ENCODE results near the gene ADM2. TPM values are rescaled to one million over a fixed set of nuclear protein-coding genes. Genes with fewer than 3 reads are reported as not detected.

The ADM2 gene
- polyA plus RNA-seq, 1 of the 3 experiments (the other 2 are of a cell fraction): 0.61 TPM

GRCh38 chr22:50477923-50478322, 3.4 kb upstream of the ADM2 start:
- H3K27ac ChIP-seq (ENCODE audit: low read depth in 2 of 2, low read length in 1 of 2): no peak overlapping the region
- no peak for TF ChIP-seq GABPA (IDR thresholded peaks at IDR 0.05; ENCODE audit: low read depth)
- no peak for TF ChIP-seq TEAD4 (IDR thresholded peaks at IDR 0.05; ENCODE audit: borderline replicate concordance, insufficient read depth)
- TF ChIP-seq RXRA (IDR thresholded peaks at IDR 0.05; ENCODE audit: borderline replicate concordance, low read depth): no peak
- no peak for TF ChIP-seq NFIC (IDR thresholded peaks at IDR 0.05; ENCODE audit: borderline replicate concordance)
- no peak for TF ChIP-seq MAX (IDR thresholded peaks at IDR 0.05; ENCODE audit: low read depth)
- no peak for TF ChIP-seq FOXJ3 (CRISPR knock-in tag; IDR thresholded peaks at IDR 0.05)
- TF ChIP-seq EZH2phosphoT487 (IDR thresholded peaks at IDR 0.05; ENCODE audit: borderline replicate concordance, low read depth): no peak
- no peak for TF ChIP-seq RCOR1 (IDR thresholded peaks at IDR 0.05; ENCODE audit: low read length)
- H3K36me3 ChIP-seq (replicated peaks in 1 of 2; ENCODE audit: control insufficient read depth in 1 of 2, insufficient read depth in 2 of 2, low read length in 1 of 2): no peaks in the 10 kb centered on the region
- 95% methylated on average over 11 of the region's 12 CpGs for WGBS (ENCODE audit: low lambda C conversion rate)
- H3K27me3 ChIP-seq (ENCODE audit: insufficient read depth): peaks cover 10% of the 10 kb centered on the region; the same call in 1 of the 2 replicates
- no peak overlapping the region for H3K4me2 ChIP-seq
- no peaks in the 10 kb centered on the region for H3K9me2 ChIP-seq
- H2AFZ ChIP-seq (ENCODE audit: low read depth): no peak overlapping the region
- H4K20me1 ChIP-seq (ENCODE audit: insufficient read depth): peaks cover 13% of the 10 kb centered on the region
- H3K9me3 ChIP-seq: no peaks in the 10 kb centered on the region
- no peak overlapping the region for H3K9ac ChIP-seq
- peaks cover 14% of the 10 kb centered on the region for H3K79me2 ChIP-seq (ENCODE audit: insufficient read depth)
- peaks cover 0 to 16% of the 10 kb centered on the region in 2 experiments; a peak in 2 of 4 replicates for H3K4me1 ChIP-seq (ENCODE audit: control insufficient read depth in 1 of 2, insufficient read depth in 2 of 2, low read depth in 1 of 2, low read length in 1 of 2)
- ChIA-PET CTCF (interaction anchor here (1.8 to 5.1 kb wide), 2 partner anchors 20 to 48 kb away, joined by 4 to 24 read pairs; partner anchors contain the start of gene SCO2), POLR2A (interaction anchor here (0.6 kb wide), 1 partner anchor 149 kb away, joined by 3 read pairs; no protein-coding TSS in a partner anchor)
- no peak for DNase-seq
- no peak overlapping the region; a peak in 1 of 4 replicates for H3K4me3 ChIP-seq (ENCODE audit: low read depth in 2 of 2, low read length in 1 of 2)
- H3F3A ChIP-seq (replicated peaks; ENCODE audit: insufficient read depth): no peaks in the 10 kb centered on the region

- WGBS (ENCODE audit: low lambda C conversion rate): 80% methylated on average over 11 of the region's 11 CpGs
- Histone ChIP-seq H3K79me2 (ENCODE audit: insufficient read depth) (no peaks in the 10 kb centered on the region), H3K4me2 (no peak overlapping the region), H2AFZ (ENCODE audit: low read depth) (no peak overlapping the region), H3K9me2 (no peaks in the 10 kb centered on the region), H3K27me3 (ENCODE audit: insufficient read depth) (peaks cover 10% of the 10 kb centered on the region; the same call in 1 of the 2 replicates), H3K36me3 (replicated peaks in 1 of 2; ENCODE audit: control insufficient read depth in 1 of 2, insufficient read depth in 2 of 2, low read length in 1 of 2) (no peaks in the 10 kb centered on the region), H3K4me3 (ENCODE audit: low read depth in 2 of 2, low read length in 1 of 2) (no peak overlapping the region), H3K27ac (ENCODE audit: low read depth in 2 of 2, low read length in 1 of 2) (no peak overlapping the region), H3K4me1 (ENCODE audit: control insufficient read depth in 1 of 2, insufficient read depth in 2 of 2, low read depth in 1 of 2, low read length in 1 of 2) (peaks cover 0 to 4% of the 10 kb centered on the region in 2 experiments; a peak in 1 of 4 replicates), H3F3A (replicated peaks; ENCODE audit: insufficient read depth) (no peaks in the 10 kb centered on the region), H4K20me1 (ENCODE audit: insufficient read depth) (no peaks in the 10 kb centered on the region), H3K9me3 (no peaks in the 10 kb centered on the region), H3K9ac (no peak overlapping the region)
- CTCF ChIA-PET: interaction anchor here (0.9 to 1.4 kb wide), 2 partner anchors 18 to 20 kb away, joined by 3 to 4 read pairs; no protein-coding TSS in a partner anchor
- DNase-seq: no peak
- POLR2A ChIA-PET: interaction anchor here (1.8 kb wide), 1 partner anchor 46 kb away, joined by 5 read pairs; the partner anchor contains the start of gene SCO2
- TF ChIP-seq GABPA (IDR thresholded peaks at IDR 0.05; ENCODE audit: low read depth) (no peak), ZBTB33 (IDR thresholded peaks at IDR 0.05; ENCODE audit: borderline replicate concordance, low read depth) (no peak), IRF3 (IDR thresholded peaks at IDR 0.05; ENCODE audit: low read depth, low read length) (no peak), NRF1 (IDR thresholded peaks at IDR 0.05; ENCODE audit: low read depth, low read length) (no peak), USF1 (IDR thresholded peaks at IDR 0.05; ENCODE audit: borderline replicate concordance, low read depth) (no peak), REST (IDR thresholded peaks at IDR 0.05; ENCODE audit: low read depth, low read length) (no peak), EZH2phosphoT487 (IDR thresholded peaks at IDR 0.05; ENCODE audit: borderline replicate concordance, low read depth) (no peak), EP300 (IDR thresholded peaks at IDR 0.05; ENCODE audit: borderline replicate concordance in 1 of 2, low read depth in 1 of 2, low read length in 1 of 2) (no peak), GATA2 (CRISPR knock-in tag; IDR thresholded peaks at IDR 0.05) (no peak), FOSL2 (IDR thresholded peaks at IDR 0.05; ENCODE audit: borderline replicate concordance, low read depth) (no peak), MEF2A (IDR thresholded peaks at IDR 0.05; ENCODE audit: borderline replicate concordance, low read depth) (no peak), TEAD4 (IDR thresholded peaks at IDR 0.05; ENCODE audit: borderline replicate concordance, insufficient read depth) (no peak), RXRA (IDR thresholded peaks at IDR 0.05; ENCODE audit: borderline replicate concordance, low read depth) (no peak), CHD2 (IDR thresholded peaks at IDR 0.05; ENCODE audit: low read length, partially characterized antibody) (no peak)
These were observed 1.6 kb upstream of the ADM2 start for GRCh38 chr22:50479721-50480120.

Data from SK-N-SH (cell line).